ENCODE data around the gene CA6. TPM values are rescaled to one million over a fixed set of nuclear protein-coding genes. Genes with fewer than 3 reads are reported as not detected.

CA6 gene
- not detected in 2 replicates for total RNA-seq

GRCh38 chr1:8945568-8945967 is at the start of gene CA6:
Gene CA6, plus strand, starts transcription at chr1:8945868. Its CDS starts 19 bp downstream, at chr1:8945887.

Other genes with a start within 250 kb of the CA6 start
- 8.7 and 10.7 TPM in 2 replicates for gene RERE, start 128.2 kb upstream of the CA6 start, total RNA-seq
- gene ENO1, start 67.2 kb upstream of the CA6 start, total RNA-seq: 2,181 and 2,403 TPM in 2 replicates
- not detected in 2 replicates for gene SLC2A7, start 80.6 kb downstream of the CA6 start, total RNA-seq
- 3.5 and 4.1 TPM in 2 replicates for gene SLC2A5, start 123.8 kb downstream of the CA6 start, total RNA-seq
- gene GPR157, start 183.2 kb downstream of the CA6 start, total RNA-seq: 4.0 and 4.6 TPM in 2 replicates